Activated naive CD8-positive, alpha-beta T cell treated with anti-CD3 and anti-CD28 coated beads, Interleukin-2, amount 10 ng/mL, durations not matched to agents 7 days and 5 days (primary cell): Measurements from ENCODE around the gene MROH2A. TPM values are rescaled to one million over a fixed set of nuclear protein-coding genes. Genes with fewer than 3 reads are reported as not detected.

ENCODE experiments used
- total RNA-seq, 2 experiments: library from RNA; stranded (reverse); gene quantifications; one replicate each; pipeline ENCODE4 v1.2.3, GENCODE V29; 2021

Gene MROH2A
- total RNA-seq, 2 experiments from 2014 or later, result not detected

Other genes starting within 250 kb of the MROH2A start
- gene USP40, start 211.5 kb upstream of the MROH2A start, total RNA-seq, result 10 to 100 TPM; 11.5 to 13.9 TPM
- not detected for gene UGT1A8, start 160.7 kb upstream of the MROH2A start, total RNA-seq
- gene UGT1A10, start 141.9 kb upstream of the MROH2A start, total RNA-seq, result not detected
- gene UGT1A9, start 106.4 kb upstream of the MROH2A start, total RNA-seq, result not detected
- gene UGT1A7, start 96.4 kb upstream of the MROH2A start, total RNA-seq, result not detected
- gene UGT1A6, start 85.4 kb upstream of the MROH2A start, total RNA-seq, result not detected
- not detected for gene UGT1A5, start 65.4 kb upstream of the MROH2A start, total RNA-seq
- not detected for gene UGT1A4, start 59.6 kb upstream of the MROH2A start, total RNA-seq
- gene UGT1A3, start 49.3 kb upstream of the MROH2A start, total RNA-seq, result not detected
- not detected for gene UGT1A1, start 18.1 kb upstream of the MROH2A start, total RNA-seq
- 100 to 1,000 TPM; 100 to 109 TPM for gene HJURP, start 76.2 kb downstream of the MROH2A start, total RNA-seq
- gene TRPM8, start 139.0 kb downstream of the MROH2A start, total RNA-seq, result not detected